GM19240 (cell line): ENCODE measurements around the gene PPP1R1B.

Source experiments
- DNase-seq: peaks from one replicate; pipeline ENCODE4 v3.0.0; 2011; ENCODE audit warnings: low spot score; ENCODE audit not compliant: insufficient read length

Gene PPP1R1B

DNA sequence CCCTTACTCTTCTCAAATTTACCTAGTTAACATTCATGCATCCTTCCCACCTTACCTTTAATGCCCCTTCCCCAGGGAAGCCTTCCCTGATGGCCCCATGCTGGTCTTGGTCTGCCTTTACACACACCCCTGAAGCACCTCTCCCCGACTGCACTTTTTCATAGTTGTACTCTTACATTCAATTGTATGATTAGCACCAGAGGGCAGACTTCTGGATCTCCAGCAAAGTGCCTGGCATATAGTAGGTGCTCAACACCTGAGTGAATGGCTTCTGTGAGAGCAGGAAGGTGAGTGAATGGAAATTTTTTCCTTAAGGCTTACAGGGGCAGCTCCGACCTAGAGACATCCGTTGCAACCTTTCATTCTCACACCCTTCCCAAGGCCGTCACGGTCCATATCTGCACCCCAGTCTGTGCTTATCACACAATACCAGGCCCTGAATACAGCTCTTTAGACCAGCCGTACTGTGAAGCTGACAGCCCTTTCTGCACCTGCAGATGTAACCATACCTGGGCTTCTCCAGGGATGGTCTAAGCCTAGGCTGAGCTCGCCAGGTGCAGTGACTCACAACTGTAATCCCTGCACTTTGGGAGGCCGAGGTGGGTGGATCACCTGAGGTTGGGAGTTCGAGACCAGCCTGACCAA lies 56.7 kb downstream of the PPP1R1B start:
- DNase-seq: no peak

DNA sequence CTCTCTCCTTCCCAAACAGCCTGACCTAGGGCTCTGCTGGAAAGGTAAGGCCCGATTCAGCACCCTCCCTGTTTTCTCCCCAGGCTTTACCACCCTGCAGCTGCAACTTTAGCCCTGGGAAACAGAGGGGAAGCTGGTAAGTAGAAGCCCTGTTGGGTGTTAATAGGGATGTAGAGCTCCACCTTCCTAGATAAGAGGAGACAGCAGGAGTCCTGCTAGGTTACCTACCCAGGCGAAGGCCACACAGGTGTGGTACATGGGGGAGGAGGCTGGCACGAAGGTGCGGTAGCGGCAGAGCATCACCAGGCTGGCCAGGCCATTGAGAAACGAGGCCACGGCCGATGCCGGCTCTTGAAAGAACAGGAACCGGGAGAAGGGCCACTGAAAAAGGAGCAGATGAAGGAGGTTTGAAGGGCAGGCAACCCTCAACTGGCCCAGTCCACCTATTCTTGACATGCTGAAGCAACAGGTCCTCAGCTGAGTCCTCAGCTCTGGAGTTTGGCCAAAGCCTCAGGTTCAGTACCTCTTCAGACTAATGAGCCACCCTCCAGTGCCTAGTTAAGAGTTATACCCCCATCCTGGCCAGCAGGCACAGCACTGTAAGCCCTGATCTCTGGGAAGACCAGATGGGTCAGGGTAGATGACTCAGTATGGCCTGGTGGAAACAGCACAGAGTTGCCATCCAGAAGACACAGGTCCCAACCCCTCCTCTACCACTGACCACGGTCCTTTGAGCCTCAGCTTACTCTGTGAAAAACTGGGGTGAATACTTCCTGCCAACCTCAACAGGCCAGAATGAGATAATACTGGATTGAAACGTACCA lies 57.8 kb downstream of the PPP1R1B start:
- no peak for DNase-seq
